DOHH2 (cell line): ENCODE data around the gene SERP2.

Experiments used
- CTCF ChIP-seq: fragments of 200-600 bp; sonication (generic); IDR thresholded peaks from one replicate; pipeline ENCODE4 v1.5.1; 2014; ENCODE audit warnings: antibody characterized with exemption, mild to moderate bottlenecking, low read depth, low read length; ENCODE audit not compliant: poor library complexity, severe bottlenecking
- EZH2phosphoT487 ChIP-seq: fragments of 200-600 bp; sonication (generic); IDR thresholded peaks from 2 replicates; pipeline ENCODE4 v1.6.1; 2017; ENCODE audit warnings: borderline replicate concordance, mild to moderate bottlenecking, antibody characterized with exemption, low read length, moderate library complexity, mixed read lengths

- TF ChIP-seq CTCF, result no peak
- TF ChIP-seq EZH2phosphoT487, result no peak
Observed at GRCh38 chr13:44413095-44413494, 39.5 kb downstream of the SERP2 start.
